B cell (primary cell): ENCODE measurements around the gene MRNIP. TPM values are rescaled to one million over a fixed set of nuclear protein-coding genes. Genes with fewer than 3 reads are reported as not detected.
A peak's percentile ranks its signal among the peaks of the same experiment; 100 is the strongest.

Source experiments
- ATAC-seq: fragments of 200-7000 bp; cut with Tn5 transposase; one replicate; pipeline ENCODE4 v1.10.0; 2021; ENCODE audit warnings: low read depth, mild to moderate bottlenecking, moderate number of reproducible peaks, moderate library complexity
- CTCF ChIA-PET: fragments of 350-600 bp; sonication (Branson Sonifier 250); formaldehyde crosslinking; loops from one replicate; lab custom pipeline; 2021; ENCODE audit warnings: antibody characterized with exemption, inconsistent platforms; lab: Charles Lee
- POLR2A ChIA-PET: fragments of 350-600 bp; sonication (Branson Sonifier 250); formaldehyde crosslinking; loops from one replicate; lab custom pipeline; 2021; ENCODE audit warnings: antibody characterized with exemption; lab: Charles Lee
- DNase-seq: peaks from one replicate; pipeline ENCODE4 v3.0.0; 2013
- H2AFZ ChIP-seq: 2 replicates; pipeline ENCODE4 v1.6.1; 2012; ENCODE audit warnings: mild to moderate bottlenecking, low read depth, low read length; ENCODE audit not compliant: insufficient read depth, poor library complexity, severe bottlenecking
- H3K27ac ChIP-seq, 2 donors: 1 replicate in 1 of 2; 2 replicates in 1 of 2; pipeline ENCODE4 v1.5.1; 2012 to 2013; ENCODE audit warnings: low read length in 2 of 2, mild to moderate bottlenecking in 2 of 2, moderate library complexity in 1 of 2
- H3K27me3 ChIP-seq, 4 experiments: fragments of 200-600 bp in 1 of 4; sonication (generic) in 1 of 4; replicated peaks in 1 of 4; 1 replicate in 2 of 4; 2 replicates in 2 of 4; pipeline versions ENCODE4 v1.6.1 to v1.7.0; 2013 to 2016; ENCODE audit warnings: low read length in 3 of 4, mild to moderate bottlenecking in 2 of 4, mixed read lengths in 1 of 4, moderate library complexity in 1 of 4; ENCODE audit not compliant: insufficient read depth in 4 of 4, control insufficient read depth in 3 of 4; ENCODE audit errors: control extremely low read depth in 1 of 4
- H3K36me3 ChIP-seq, 2 experiments: replicated peaks in 1 of 2; 1 replicate in 1 of 2; 2 replicates in 1 of 2; pipeline versions ENCODE4 v1.6.1 to v1.7.1; 2013; ENCODE audit warnings: low read length in 1 of 2; ENCODE audit not compliant: insufficient read depth in 2 of 2, control insufficient read depth in 1 of 2; ENCODE audit errors: control extremely low read depth in 1 of 2, extremely low read depth in 1 of 2
- H3K4me1 ChIP-seq, 2 donors: fragments of 200-600 bp in 1 of 2; sonication (generic) in 1 of 2; 1 replicate in 1 of 2; 2 replicates in 1 of 2; pipeline versions ENCODE4 v1.5.1 to v1.6.1; 2013 to 2017; ENCODE audit warnings: low read length in 2 of 2; ENCODE audit not compliant: control insufficient read depth in 2 of 2, insufficient read depth in 2 of 2
- H3K4me2 ChIP-seq: replicated peaks from 2 replicates; pipeline ENCODE3; 2012; ENCODE audit warnings: mild to moderate bottlenecking, low read depth, low read length; ENCODE audit not compliant: poor library complexity, severe bottlenecking
- H3K4me3 ChIP-seq, 5 experiments: fragments of 200-600 bp in 1 of 5; sonication (generic) in 1 of 5; 1 replicate in 3 of 5; 2 replicates in 2 of 5; pipeline versions ENCODE4 v1.5.1 to v1.7.0; 2011 to 2016; ENCODE audit warnings: low read length in 4 of 5, mild to moderate bottlenecking in 4 of 5, low read depth in 2 of 5, control low read depth in 1 of 5, moderate library complexity in 1 of 5; ENCODE audit not compliant: insufficient read depth in 1 of 5; ENCODE audit errors: control extremely low read depth in 1 of 5, extremely low read depth in 1 of 5
- H3K79me2 ChIP-seq: fragments of 200-600 bp; sonication (generic); one replicate; pipeline ENCODE4 v1.6.0; 2016; ENCODE audit warnings: low read length; ENCODE audit not compliant: control insufficient read depth, insufficient read depth
- H3K9ac ChIP-seq: fragments of 200-600 bp; sonication (generic); 2 replicates; pipeline ENCODE4 v1.6.1; 2017; ENCODE audit warnings: mild to moderate bottlenecking, low read length, moderate library complexity
- H3K9me3 ChIP-seq, 3 donors: one replicate each; pipeline versions ENCODE4 v1.6.1 to v1.7.1; 2013; ENCODE audit warnings: low read length in 2 of 3; ENCODE audit not compliant: control insufficient read depth in 2 of 3, insufficient read depth in 1 of 3; ENCODE audit errors: control extremely low read depth in 1 of 3
- H4K20me1 ChIP-seq: 2 replicates; pipeline ENCODE4 v1.6.0; 2012; ENCODE audit warnings: mild to moderate bottlenecking, low read length; ENCODE audit not compliant: insufficient read depth, control insufficient read depth, poor library complexity, severe bottlenecking
- H3K27ac Mint-ChIP-seq: one replicate; pipeline ENCODE4 v1.8.0; 2021; ENCODE audit warnings: mixed read lengths
- H3K27me3 Mint-ChIP-seq: one replicate; pipeline ENCODE4 v1.8.0; 2021; ENCODE audit warnings: mixed read lengths
- H3K4me1 Mint-ChIP-seq: one replicate; pipeline ENCODE4 v1.8.0; 2021; ENCODE audit warnings: mixed read lengths
- H3K4me3 Mint-ChIP-seq: one replicate; pipeline ENCODE4 v1.8.0; 2021; ENCODE audit warnings: mixed read lengths
- H3K9me3 Mint-ChIP-seq: one replicate; pipeline ENCODE4 v1.8.0; 2022; ENCODE audit warnings: mixed read lengths; ENCODE audit not compliant: insufficient read depth
- EZH2 ChIP-seq: IDR thresholded peaks from 2 replicates; pipeline ENCODE4 v1.6.1; 2012; ENCODE audit warnings: borderline replicate concordance, low read depth, mild to moderate bottlenecking, moderate library complexity, low read length; ENCODE audit not compliant: insufficient read depth, poor library complexity, severe bottlenecking
- WGBS: methylation state at CpG from one replicate; pipeline ENCODE4 v1.1.5; 2013; ENCODE audit warnings: missing lambda C conversion rate; ENCODE audit not compliant: insufficient coverage; 5-methylcytosine and 5-hydroxymethylcytosine counted together
- intact Hi-C: fragments of 100-400 bp; cut with micrococcal nuclease; formaldehyde crosslinking; loops from one replicate; pipeline ENCODE4 v1.10.0; 2022
- polyA plus RNA-seq: library from polyadenylated mRNA; depleted of rRNA; stranded (reverse); fragments of >200 nt; gene quantifications from 2 replicates; pipeline ENCODE4 v1.2.3, GENCODE V29; 2012
- total RNA-seq, 2 donors: library from RNA; stranded (reverse); fragments of 120-200 nt in 1 of 2; gene quantifications; 1 replicate in 1 of 2; 2 replicates in 1 of 2; pipeline versions ENCODE4 v1.2.3 to v1.2.4, GENCODE V29; 2013 to 2022
- TF ChIP-seq, protein P1 (sequence below): fragments of 200-600 bp; IDR thresholded peaks from one replicate; pipeline ENCODE4 v1.8.0; 2022; ENCODE audit warnings: antibody characterized with exemption, mild to moderate bottlenecking

The MRNIP gene
- total and polyA plus RNA-seq, 2 donors (not counting 1 experiment from before 2014, with no cell fraction given) = 152 to 178 TPM

DNA sequence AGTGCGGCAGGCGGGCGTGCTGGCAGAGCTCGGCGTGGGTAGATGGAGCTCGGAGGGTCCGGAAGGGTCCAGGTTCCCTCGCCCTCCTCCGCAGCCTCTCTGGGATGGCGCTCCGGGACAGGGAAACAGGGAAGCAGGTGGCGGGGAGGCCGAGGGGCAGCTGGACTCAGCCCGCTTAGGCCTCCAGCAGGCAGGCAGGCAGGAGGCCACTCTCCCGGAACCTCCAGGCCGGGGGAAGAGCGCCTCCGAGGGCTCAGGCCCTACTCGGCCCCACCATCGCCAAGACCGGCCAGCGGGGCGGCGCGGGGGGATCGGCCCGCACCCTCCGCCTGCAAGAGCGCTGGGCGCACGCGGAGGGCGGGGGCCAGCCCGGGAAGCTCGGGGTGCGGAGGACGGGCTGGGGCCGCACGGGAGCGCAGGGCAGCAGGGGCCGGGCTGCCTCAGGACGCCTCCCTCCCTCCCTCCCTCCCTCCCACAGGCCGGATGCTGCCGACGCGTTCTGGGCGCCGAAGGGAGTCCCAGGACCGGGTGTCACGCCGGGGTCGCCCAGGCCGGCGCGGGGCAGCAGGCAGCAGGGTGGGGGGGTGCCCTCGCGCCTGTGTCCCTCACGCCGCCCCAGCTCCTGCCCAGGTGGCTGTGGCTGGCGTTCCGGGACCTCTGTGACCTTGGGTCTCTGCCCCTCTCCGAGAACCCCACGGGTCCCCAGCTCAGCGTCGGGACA is 52.9 kb downstream of the MRNIP start:
- peaks cover 50% of the 10 kb centered on the region for H4K20me1 ChIP-seq
- H3K27ac Mint-ChIP-seq = peak overlapping the region; percentile 81

More for the DNA sequence above, 52.9 kb downstream of the MRNIP start:
- Histone ChIP-seq H3K9ac (peak overlapping the region; percentile 72), H3K27ac (peak overlapping the region; percentile 55 to 62), H3K4me1 (peaks cover 28 to 36% of the 10 kb centered on the region in 2 donors), H3K4me2 (peak overlapping the region; percentile 94), H3K79me2 (peaks cover 35% of the 10 kb centered on the region), H3K36me3 (peaks cover 0 to 5% of the 10 kb centered on the region in 2 experiments), H3K9me3 (peaks cover 0 to under 1% (median 0%) of the 10 kb centered on the region in 3 donors), H2AFZ (peak overlapping the region; percentile 60), H3K27me3 (no peaks in the 10 kb centered on the region), H3K4me3 (peak overlapping the region; percentile 7 to 72 (median 67))
- Mint-ChIP-seq H3K4me3 (peak overlapping the region; percentile 82), H3K4me1 (peaks cover 34% of the 10 kb centered on the region), H3K27me3 (no peaks in the 10 kb centered on the region), H3K9me3 (no peaks in the 10 kb centered on the region)
- ATAC-seq (peak; percentile 4), DNase-seq (peak; percentile 63)
- intact Hi-C loops = loop anchor here (1.0 kb wide), 1 partner anchor 14 kb away; no protein-coding TSS in a partner anchor
- ChIA-PET CTCF (interaction anchor here (0.6 to 1.3 kb wide), 4 partner anchors 14 to 169 kb away, joined by 3 to 4 read pairs (median 3); partner anchors contain the start of gene TBC1D9B), POLR2A (interaction anchor here (0.7 to 4.3 kb wide), 5 partner anchors 12 to 182 kb away, joined by 3 to 44 read pairs (median 3); partner anchors contain the start of genes HNRNPH1, LTC4S, MRNIP and SQSTM1)
- TF ChIP-seq, protein P1, sequence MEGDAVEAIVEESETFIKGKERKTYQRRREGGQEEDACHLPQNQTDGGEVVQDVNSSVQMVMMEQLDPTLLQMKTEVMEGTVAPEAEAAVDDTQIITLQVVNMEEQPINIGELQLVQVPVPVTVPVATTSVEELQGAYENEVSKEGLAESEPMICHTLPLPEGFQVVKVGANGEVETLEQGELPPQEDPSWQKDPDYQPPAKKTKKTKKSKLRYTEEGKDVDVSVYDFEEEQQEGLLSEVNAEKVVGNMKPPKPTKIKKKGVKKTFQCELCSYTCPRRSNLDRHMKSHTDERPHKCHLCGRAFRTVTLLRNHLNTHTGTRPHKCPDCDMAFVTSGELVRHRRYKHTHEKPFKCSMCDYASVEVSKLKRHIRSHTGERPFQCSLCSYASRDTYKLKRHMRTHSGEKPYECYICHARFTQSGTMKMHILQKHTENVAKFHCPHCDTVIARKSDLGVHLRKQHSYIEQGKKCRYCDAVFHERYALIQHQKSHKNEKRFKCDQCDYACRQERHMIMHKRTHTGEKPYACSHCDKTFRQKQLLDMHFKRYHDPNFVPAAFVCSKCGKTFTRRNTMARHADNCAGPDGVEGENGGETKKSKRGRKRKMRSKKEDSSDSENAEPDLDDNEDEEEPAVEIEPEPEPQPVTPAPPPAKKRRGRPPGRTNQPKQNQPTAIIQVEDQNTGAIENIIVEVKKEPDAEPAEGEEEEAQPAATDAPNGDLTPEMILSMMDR = no peak
- no peak for TF ChIP-seq EZH2
- WGBS = 15% methylated on average over 65 of the region's 65 CpGs
